HG03575 (cell line): Measurements from ENCODE around the gene GNE.
"Not testable (repeated sequence)": the region's sequence is repeated elsewhere in the genome, so short reads cannot be mapped to it uniquely, and the experiment has no call there.

ENCODE experiments used
- ATAC-seq: cut with Tn5 transposase; IDR thresholded peaks from one replicate; pipeline ENCODE4 v1.9.1; 2021; ENCODE audit not compliant: unreplicated experiment, insufficient number of reproducible peaks, low FRiP score; ENCODE audit errors: extremely low read depth

Gene GNE

DNA sequence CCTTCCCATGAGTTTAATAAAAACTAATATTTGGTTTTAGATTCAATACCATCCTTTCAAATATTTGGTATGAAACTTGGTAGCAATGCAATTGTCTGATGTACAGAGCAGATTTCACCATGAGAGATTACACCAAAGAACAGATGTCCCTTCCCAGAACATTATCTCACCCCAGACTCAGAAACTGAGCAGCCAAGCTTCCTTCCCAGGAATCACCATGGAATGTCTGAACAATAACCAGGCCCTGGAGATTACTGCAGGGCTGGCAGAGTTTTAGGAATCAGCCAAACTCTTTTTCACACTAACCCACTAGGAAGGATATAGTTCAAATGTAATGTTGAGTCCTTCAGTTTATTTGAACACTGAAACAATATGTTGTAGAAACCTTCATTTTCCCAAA lies 43.7 kb downstream of the GNE start:
- no peak for ATAC-seq

DNA sequence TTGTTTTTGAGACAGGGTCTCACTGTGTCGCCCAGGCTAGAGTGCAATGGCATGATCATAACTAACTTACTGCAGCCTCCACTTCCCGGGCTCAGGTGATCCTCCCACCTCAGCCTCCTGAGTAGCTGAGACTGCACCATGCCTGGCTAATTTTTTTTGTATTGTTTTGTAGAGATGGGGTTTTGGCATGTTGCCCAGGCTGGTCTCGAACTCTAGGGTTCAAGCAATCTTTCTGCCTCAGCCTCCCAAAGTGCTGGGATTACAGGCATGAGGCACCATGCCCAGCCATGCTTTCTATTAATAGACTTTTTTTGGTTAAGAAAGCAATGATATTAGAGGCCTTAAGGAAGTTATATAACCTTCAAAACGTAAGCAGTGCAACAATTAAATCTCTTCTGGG lies 44.3 kb downstream of the GNE start:
- no peak for ATAC-seq

DNA sequence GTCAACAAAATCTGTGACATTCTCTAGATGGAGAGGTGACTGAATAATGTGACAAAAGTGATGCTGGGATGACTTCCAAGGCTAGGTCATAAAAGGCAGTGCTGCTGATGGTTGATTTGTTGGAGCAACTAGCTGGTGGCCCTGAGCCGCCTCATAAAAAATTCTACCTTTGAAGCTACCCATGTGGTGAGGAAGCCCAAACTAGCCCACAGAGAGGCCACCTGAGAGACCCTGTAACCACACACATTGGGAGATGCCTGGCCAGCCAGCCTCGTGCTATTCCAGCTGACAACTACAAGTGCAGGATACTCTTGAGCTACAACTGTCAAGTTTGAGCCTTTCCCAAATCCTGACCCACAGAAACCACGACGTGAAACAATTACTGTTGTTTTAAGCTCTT lies 44.9 kb downstream of the GNE start:
- ATAC-seq: no peak

DNA sequence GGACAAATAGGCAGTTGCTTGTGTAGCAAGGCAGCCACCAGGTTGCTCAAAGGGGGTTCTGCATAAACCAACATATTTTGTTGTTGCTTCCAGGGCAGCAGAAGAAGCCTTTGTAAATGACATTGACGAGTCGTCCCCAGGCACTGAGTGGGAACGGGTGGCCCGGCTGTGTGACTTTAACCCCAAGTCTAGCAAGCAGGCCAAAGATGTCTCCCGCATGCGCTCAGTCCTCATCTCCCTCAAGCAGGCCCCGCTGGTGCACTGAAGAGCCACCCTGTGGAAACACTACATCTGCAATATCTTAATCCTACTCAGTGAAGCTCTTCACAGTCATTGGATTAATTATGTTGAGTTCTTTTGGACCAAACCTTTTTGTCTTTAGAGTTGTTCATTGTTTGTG lies 46.7 kb downstream of the GNE start:
- ATAC-seq: no peak

DNA sequence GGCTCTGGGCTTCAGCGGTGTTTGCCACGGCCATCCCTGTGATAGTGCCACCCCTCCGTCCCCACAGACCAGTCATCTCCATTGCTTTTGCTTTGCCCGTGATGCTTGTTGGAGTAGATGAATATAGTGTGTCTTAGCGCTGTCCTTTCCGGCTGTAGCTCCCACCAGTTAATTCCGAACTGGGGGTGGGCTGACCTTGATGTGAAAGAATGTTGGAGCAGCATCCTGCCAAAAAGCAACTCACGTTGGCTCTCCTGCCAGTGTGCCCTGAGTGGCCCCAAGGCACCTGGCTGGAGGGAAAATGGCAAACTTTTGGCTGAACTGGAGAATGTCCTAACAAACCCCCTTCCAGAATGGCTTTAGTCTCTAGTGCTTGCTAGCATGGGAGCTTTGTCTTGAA lies 47.5 kb downstream of the GNE start:
- ATAC-seq: no peak

DNA sequence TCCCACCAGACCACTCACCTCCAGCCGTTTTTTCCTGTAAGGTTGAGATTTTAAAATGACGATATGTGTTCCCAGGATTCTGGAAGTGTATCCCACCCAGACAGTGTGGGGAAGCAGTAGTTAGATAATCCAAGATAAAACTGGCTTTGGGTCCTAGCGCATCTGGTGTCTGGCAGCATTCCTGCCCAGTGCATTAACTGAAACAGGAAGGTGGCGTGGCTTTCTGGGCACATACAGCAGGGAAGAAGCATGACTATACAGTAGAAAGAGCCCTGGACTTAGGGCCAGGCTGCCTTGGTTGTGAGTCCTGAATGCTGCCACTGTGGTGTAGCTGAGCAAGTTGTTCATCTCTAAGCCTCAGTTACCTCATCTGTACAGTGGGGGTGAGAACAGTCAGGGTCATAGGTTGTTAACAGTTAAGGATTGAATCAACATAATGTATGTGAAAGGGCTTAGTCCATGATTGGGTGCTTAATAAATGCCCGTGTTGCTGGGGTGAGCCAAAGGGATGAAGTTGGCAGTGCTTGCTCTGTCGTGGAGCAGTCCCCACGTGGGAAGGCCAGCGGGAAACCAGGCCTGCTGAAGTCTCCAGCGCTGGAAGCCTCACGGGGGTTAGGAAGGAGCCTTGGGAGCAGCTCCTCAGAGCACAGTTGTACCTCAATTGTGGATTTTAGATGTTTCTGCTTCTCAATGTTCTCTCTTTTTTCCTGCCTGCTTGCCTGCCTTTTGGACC lies 49.6 kb downstream of the GNE start:
- ATAC-seq: no peak

DNA sequence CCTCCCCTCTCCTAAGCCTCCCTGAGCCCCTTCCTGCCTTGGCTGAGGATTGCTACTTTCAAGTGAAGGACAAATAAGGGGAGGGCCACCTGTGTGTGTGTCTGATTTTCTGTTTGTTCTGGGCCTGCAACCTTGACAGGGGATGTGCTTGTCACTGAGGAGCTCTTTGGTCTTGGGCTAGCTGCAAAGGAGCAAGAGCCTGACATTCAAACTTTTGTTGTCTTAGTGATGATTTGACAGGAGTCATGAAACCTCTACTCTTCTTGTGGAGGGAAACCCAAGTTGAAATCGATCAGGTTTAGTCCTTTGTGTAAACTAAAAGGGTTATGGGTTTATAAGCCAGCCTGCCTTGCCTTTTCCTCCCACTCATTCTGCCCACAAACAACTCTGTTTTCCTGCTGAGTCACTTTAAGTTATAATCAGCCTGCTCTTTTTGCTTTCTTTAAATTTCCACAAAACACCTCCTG lies 50.7 kb downstream of the GNE start:
- no peak for ATAC-seq

DNA sequence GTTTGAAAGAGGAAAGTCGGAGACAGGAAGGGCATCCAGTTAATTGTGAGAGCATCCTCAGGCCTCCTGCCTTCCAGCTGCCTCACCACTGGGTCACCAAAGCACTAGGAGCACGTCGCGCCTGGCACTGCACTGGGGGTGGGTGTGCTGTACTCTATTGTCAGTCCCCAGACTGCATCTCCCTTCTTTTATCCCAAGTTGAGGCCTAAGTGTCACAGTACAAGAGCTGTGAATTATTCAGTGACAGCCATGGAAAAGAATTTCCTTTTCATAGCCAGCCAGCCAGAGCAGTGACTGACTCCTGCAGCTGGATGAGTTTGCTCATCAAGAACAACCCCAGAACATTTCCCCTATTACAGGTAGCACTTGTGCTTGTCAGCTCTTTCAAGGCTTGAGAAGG lies 51.2 kb downstream of the GNE start:
- no peak for ATAC-seq

DNA sequence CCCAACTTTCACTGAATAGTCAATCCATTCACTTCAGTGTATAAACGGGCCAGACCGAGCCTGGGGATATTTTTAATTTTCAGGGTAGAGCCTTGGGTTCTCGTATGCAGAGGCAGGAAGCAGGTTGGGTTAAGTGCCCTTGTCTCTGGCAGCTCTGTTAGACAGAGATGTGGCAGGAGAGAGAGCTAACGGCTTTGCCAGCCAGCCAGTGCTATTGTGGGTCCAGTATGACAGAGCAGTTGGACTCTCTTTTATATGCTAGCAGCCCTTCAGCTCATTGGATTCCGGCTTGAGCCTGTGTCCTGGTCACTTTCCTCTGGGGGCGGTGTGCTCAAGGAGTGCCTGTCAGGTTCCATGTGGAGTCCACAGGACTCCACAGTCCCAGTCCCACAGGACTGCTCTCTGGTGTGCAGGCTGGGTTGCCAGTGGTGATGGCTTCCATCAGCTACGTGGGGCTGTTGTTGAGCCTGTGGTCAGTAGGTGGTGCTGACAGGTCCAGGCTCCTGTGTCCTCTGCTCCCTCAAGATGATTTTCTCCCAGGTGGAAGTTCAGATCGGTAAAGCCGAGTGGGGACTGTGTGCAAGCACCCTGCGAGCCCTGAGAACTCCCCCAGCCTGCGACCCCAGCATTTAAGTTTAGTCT lies 53.2 kb downstream of the GNE start:
- ATAC-seq: no peak

DNA sequence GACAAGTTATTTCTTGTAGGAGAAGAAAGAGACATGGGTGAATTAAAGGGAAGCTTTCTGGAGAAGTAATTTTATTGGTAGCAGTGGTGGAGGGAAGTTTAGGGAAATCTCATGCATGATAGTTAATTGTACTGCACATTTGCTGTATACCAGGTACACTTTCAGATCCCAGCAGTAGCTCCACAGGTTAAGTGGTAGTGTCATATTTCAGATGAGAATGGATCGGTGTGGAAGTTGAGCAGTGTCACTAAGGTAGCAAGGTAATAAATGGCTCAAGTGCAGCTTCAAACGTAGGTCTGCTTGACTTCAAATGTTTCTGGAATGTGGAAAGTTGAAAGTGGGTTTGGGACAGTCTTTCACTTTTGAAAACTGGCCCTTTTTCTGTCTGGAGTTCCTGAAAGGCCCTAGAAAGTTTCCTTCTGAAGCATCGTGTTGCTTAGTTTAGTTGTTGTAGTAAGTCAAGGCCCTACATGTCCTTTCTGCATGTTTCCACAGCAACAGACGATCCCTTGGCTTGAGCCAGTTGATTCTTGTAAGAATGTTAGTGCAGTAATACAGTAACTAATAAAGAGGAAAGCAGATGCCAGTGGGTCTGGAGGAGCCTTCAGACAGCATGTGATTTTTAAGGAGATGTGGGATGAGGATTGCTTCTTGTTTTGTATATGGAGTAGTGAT lies 63.8 kb downstream of the GNE start:
- ATAC-seq: no peak

DNA sequence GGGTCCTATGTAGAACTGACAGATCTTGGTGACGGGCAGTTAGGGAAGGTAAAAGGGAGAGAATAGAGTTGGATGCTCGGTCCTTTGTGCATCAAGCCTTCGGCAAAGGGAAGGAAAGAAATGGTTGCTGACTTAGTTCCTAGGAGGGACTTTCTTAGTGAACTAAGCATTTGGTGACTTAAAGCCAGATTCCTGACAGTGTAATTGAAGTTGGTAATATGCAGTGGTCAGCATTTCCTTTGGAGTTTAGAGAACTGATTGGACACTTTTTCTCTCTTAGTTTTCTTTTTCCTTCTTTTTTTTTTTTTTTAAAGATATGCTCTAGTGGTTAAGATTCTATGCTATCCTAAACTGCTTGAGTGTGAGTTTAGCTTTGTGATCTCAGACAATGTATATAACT lies 65.2 kb downstream of the GNE start:
- no peak for ATAC-seq

DNA sequence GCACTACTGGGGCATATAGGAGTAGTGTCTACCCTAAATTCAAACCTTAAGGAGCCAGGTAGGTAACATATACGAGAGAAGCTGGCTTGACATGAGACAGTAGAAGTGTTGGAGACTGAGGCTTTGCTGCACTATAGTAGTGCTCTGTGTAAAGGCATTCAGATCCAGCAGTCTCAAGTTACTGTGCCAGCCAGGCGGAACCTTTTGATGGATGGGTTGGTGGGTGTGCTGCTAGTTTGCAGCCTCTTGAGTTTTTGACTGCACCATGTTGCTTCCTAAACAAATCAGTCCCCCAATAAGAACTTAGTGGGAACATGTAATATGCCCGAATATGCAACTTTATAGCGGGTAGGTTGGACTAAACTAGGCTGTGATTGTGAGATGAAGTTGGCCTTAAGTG lies 66.1 kb downstream of the GNE start:
- ATAC-seq: no peak

DNA sequence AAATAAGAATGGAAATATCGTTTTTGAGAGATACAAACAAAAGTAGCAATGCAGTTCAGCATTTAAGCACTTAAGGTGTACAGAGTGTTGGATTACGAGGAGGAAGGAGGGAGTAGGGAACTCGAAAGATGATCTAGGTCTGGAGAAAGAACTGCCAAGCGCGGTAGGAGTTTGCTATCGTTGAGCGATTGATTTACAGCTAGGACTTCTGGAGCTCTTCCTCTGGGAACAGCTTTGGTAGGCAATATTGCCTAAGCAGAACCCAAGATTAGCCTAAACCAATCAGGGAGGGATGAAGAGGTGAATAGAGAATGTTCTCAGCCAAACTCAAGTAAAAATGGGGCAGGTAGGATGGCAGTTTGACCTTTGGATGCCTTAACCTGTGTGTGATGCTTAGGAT lies 66.6 kb downstream of the GNE start:
- ATAC-seq: no peak

DNA sequence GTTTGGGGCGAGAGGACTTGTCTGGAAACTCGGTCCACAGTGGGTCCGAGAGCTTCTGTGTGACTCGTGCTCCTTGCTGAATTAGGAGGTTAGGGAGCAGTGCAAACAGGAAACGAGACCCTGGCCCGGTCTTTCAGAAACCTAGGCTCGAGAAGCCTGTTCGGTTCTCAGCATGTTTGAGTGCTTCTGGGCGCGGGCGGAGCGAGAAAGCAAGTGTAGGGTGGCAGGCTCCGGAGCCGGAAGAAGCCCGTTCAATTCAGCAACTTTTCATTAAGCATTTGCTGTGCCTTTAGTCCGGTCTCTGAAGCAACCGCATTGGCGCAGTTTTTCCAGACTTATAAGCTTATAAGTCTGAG lies 67.0 kb downstream of the GNE start:
- no peak for ATAC-seq

DNA sequence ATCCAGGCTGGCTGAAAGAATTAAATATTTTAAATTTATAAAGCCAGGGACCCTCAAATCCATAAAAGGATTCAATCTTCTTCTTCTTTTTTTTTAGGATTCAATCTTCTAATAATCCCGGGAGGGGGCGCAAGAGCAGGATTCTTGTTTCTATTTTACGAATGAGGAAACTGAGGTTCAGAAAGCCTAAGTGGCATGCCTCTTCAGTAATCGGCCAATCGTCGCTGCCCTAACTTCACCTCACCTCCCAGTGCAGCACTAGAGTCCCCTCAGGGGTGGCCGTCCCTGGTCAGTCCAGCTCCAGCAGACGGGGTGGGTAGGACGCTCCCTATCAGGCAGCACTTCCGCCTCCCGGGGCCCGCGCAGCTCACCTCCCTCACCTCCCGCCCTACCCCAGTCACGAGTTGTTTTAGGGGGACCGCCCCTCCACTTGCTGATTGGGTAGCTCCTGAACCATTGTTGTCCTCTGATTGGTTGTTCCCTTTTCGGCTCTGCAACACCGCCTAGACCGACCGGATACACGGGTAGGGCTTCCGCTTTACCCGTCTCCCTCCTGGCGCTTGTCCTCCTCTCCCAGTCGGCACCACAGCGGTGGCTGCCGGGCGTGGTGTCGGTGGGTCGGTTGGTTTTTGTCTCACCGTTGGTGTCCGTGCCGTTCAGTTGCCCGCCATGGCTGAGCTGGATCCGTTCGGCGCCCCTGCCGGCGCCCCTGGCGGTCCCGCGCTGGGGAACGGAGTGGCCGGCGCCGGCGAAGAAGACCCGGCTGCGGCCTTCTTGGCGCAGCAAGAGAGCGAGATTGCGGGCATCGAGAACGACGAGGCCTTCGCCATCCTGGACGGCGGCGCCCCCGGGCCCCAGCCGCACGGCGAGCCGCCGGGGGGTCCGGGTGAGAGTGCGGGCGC lies 67.6 kb downstream of the GNE start, which contains the start of gene CLTA:
CLTA (plus strand) TSS at position 534 of the 902 bp plus-strand sequence; CDS start at position 670, 136 bp downstream.
- ATAC-seq: peak; percentile 83

DNA sequence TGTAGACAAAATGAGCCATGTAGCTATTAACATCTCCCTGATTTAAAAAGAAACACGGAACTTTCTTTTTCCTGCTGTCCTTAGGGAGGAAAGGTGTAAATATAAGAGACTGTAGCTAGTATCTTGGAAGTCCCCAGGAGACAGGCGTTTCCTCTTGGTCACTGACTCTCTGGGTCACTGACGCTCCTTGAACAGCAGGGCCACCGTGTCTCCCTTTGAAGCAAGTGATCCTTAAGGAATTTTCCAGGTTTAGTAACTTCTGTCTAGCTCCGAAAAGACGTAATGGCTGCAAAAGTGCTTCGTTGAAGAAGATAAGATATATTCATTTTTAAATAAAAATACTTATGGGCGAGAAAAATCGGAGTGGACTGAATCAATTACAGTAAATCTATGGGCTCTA lies 68.3 kb downstream of the GNE start:
- no peak for ATAC-seq

DNA sequence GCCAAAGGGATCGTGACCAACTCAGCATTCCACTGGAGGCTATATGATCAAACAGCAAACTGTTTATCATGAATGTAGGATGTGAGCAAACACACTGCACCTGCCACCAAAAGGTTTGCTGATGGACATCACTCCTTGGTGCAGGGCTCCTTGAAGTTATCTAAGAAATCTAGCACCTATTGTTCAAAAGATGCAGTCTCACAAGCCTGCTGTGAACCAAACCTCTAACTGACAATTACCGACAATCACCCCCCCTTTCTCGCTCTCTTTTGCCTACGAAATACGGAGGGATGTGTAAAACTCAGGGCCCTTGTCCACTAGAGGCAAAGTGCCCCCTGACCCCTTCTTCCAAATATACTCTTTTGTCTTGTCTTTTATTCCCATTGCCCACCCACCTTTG lies 70.0 kb downstream of the GNE start:
- no peak for ATAC-seq

DNA sequence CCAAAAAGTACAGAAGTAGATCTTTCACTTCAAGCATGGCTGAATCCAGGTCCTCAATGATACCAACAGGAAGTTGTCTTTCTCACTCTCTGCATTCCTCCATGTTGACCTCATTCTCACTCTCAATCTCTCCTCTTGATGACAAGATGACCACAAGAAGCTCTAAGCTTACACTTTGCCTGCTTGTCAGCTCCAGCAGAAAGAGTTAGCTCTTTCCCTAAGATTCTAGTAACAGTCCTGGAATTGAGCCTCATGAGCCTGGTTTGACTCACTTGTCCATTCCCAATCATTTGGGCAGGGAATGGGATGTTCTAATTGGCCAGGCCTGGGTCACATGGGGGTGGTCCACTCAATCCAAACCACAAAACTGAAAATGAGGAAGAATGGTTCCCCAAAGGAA lies 70.8 kb downstream of the GNE start:
- no peak for ATAC-seq

DNA sequence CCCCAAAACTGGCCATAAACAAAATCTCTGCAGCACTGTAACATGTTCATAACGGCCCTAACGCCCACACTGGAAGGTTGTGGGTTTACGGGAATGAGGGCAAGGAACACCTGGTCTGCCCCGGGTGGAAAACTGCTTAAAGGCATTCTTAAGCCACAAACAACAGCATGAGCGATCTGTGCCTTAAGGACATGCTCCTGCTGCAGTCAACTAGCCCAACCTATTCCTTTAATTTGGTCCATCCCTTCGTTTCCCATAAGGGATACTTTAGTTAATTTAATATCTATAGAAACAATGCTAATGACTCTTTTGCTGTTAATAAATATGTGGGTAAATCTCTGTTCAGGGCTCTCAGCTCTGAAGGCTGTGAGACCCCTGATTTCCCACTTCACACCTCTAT lies 78.0 kb downstream of the GNE start:
- ATAC-seq: not testable (repeated sequence)
